Left lung (tissue), 14 donors: Measurements from ENCODE around the gene HOXA2. TPM values are rescaled to one million over a fixed set of nuclear protein-coding genes. Genes with fewer than 3 reads are reported as not detected.

Experiments
- ATAC-seq: fragments of 200-7000 bp; cut with Tn5 transposase; one replicate; pipeline ENCODE4 v1.9.1; 2020; ENCODE audit warnings: moderate library complexity
- DNase-seq, 4 donors: peaks; one replicate each; pipeline ENCODE4 v3.0.0-alpha.2; 2013 to 2020
- H3K27ac ChIP-seq, 2 donors: fragments of 200-600 bp; sonication (generic) in 1 of 2; one replicate each; pipeline versions ENCODE4 v1.5.0 to v1.8.0; 2020 to 2021
- H3K27me3 ChIP-seq, 2 donors: fragments of 200-600 bp; sonication (generic) in 1 of 2; one replicate each; pipeline versions ENCODE4 v1.5.0 to v1.8.0; 2020 to 2021
- H3K36me3 ChIP-seq, 2 donors: fragments of 200-600 bp; sonication (generic) in 1 of 2; one replicate each; pipeline versions ENCODE4 v1.5.0 to v1.8.0; 2020 to 2021
- H3K4me1 ChIP-seq, 2 donors: fragments of 200-600 bp; one replicate each; pipeline ENCODE4 v1.8.0; 2021
- H3K4me3 ChIP-seq, 2 donors: fragments of 200-600 bp; sonication (generic) in 1 of 2; one replicate each; pipeline versions ENCODE4 v1.5.0 to v1.8.0; 2020 to 2021; ENCODE audit warnings: mild to moderate bottlenecking in 1 of 2
- H3K9me3 ChIP-seq, 2 donors: fragments of 200-600 bp; sonication (generic) in 1 of 2; one replicate each; pipeline versions ENCODE4 v1.5.0 to v1.8.0; 2020 to 2021
- CTCF ChIP-seq, 2 donors: fragments of 200-600 bp; sonication (generic) in 1 of 2; IDR thresholded peaks; one replicate each; pipeline versions ENCODE4 v1.5.0 to v1.8.0; 2021; ENCODE audit warnings: antibody characterized with exemption in 2 of 2
- intact Hi-C, 2 donors: fragments of 100-400 bp; cut with DNase I; formaldehyde crosslinking; loops; one replicate each; pipeline versions ENCODE4 v1.11.2 to v1.14.2; 2022
- long read RNA-seq, 12 donors: library from polyadenylated mRNA in 2 of 12; unstranded in 2 of 12; transcript quantifications; one replicate each; pipeline ENCODE4 v2.0.0 and lab custom pipeline, GENCODE V29; 2019 to 2026
- polyA plus RNA-seq, 6 donors: library from polyadenylated mRNA; unstranded; fragments of 120-200 nt; gene quantifications; one replicate each; pipeline ENCODE4 v1.2.1, GENCODE V29; 2013; ENCODE audit not compliant: insufficient read length in 6 of 6
- total RNA-seq, 2 donors: library from RNA; stranded (reverse); fragmentation: NEBNext Ultra II Directional; extraction: Animal tissue kit (Norgen Biotek cat#: 25700); gene quantifications; one replicate each; pipeline ENCODE4 v1.2.1, GENCODE V29; 2021
- donor health status: DM: no; HTN: yes; CAD: no.
- donor health status: DM: no; HTN: no; CAD: no.

Gene HOXA2
- total RNA-seq, result 1 to 10 TPM in 1 of 2 donors, under 1 TPM in 1; 0.61 to 1.4 TPM
- 10 to 100 TPM; 16.7 to 19.6 (median 18.7) TPM for polyA plus RNA-seq
- long read RNA-seq, donor 1, transcript HOXA2-201 (2 exons, 1,814 nt), result minor isoform, 7 of 16 reads
- long read RNA-seq, donor 1, transcript HOXA2-202 (1 exons, 1,993 nt), result major isoform, 9 of 16 reads
- long read RNA-seq, donor 1, partial matches to known transcripts, result 0 of 16 reads
- long read RNA-seq, donor 1, other reads (novel, unspliced or antisense), result 0 of 16 reads
- long read RNA-seq, donor 2, transcript HOXA2-201 (2 exons, 1,814 nt), result major isoform, 16 of 27 reads
- long read RNA-seq, donor 2, transcript HOXA2-202 (1 exons, 1,993 nt), result minor isoform, 11 of 27 reads
- long read RNA-seq, donor 2, partial matches to known transcripts, result 0 of 27 reads
- long read RNA-seq, donor 2, other reads (novel, unspliced or antisense), result 0 of 27 reads
- long read RNA-seq, donor 3, transcript HOXA2-201 (2 exons, 1,814 nt), result major isoform, 6 of 10 reads
- long read RNA-seq, donor 3, partial matches to known transcripts, result 0 of 10 reads
- long read RNA-seq, donor 3, other reads (novel, unspliced or antisense), result 0 of 10 reads
- long read RNA-seq, donor 4, partial matches to known transcripts, result 0 of 1 reads
- long read RNA-seq, donor 4, other reads (novel, unspliced or antisense), result 0 of 1 reads
- long read RNA-seq, donor 5, transcript HOXA2-202 (1 exons, 1,993 nt), result minor isoform, 5 of 13 reads
- long read RNA-seq, donor 5, transcript HOXA2-201 (2 exons, 1,814 nt), result major isoform, 8 of 13 reads
- long read RNA-seq, donor 5, partial matches to known transcripts, result 0 of 13 reads
- long read RNA-seq, donor 5, other reads (novel, unspliced or antisense), result 0 of 13 reads
- long read RNA-seq, donor 6, partial matches to known transcripts, result 0 of 4 reads
- long read RNA-seq, donor 6, other reads (novel, unspliced or antisense), result 0 of 4 reads
- long read RNA-seq, donor 7, partial matches to known transcripts, result 0 of 2 reads
- long read RNA-seq, donor 7, other reads (novel, unspliced or antisense), result 0 of 2 reads
- long read RNA-seq, donor 8, partial matches to known transcripts, result 0 of 6 reads
- long read RNA-seq, donor 8, other reads (novel, unspliced or antisense), result 0 of 6 reads
- long read RNA-seq, donor 9, result 0 reads
- long read RNA-seq, donor 10, result 0 reads
- long read RNA-seq, donor 11, transcript HOXA2-201 (2 exons, 1,814 nt), result minor isoform, 6 of 14 reads
- long read RNA-seq, donor 11, transcript HOXA2-202 (1 exons, 1,993 nt), result major isoform, 8 of 14 reads
- long read RNA-seq, donor 11, partial matches to known transcripts, result 0 of 14 reads
- long read RNA-seq, donor 11, other reads (novel, unspliced or antisense), result 0 of 14 reads
- long read RNA-seq, donor 12, transcript HOXA2-201 (2 exons, 1,814 nt), result major isoform, 8 of 8 reads
- long read RNA-seq, donor 12, partial matches to known transcripts, result 0 of 8 reads
- long read RNA-seq, donor 12, other reads (novel, unspliced or antisense), result 0 of 8 reads

GRCh38 chr7:27102581-27103442, at the start of gene HOXA2:
TSS of gene HOXA2 (minus strand) at chr7:27102683. CDS start at chr7:27102500, 183 bp downstream.
- H3K27ac ChIP-seq, result peak within 1 kb of the TSS; percentile 70 to 90
- peak within 1 kb of the TSS; percentile 24 to 33 for H3K4me3 ChIP-seq
- H3K9me3 ChIP-seq, result no peaks in the 10 kb centered on the region
- DNase-seq (peak in 2 of 4 donors; percentile 83 to 86), ATAC-seq (peak; percentile 16)
- no peak for TF ChIP-seq CTCF (IDR thresholded peaks at IDR 0.05)
- H3K4me1 ChIP-seq, result peaks cover 14 to 51% of the 10 kb centered on the region in 2 donors
- H3K27me3 ChIP-seq, result peaks cover 35 to 100% of the 10 kb centered on the region in 2 donors
- peaks cover 0 to 6% of the 10 kb centered on the region in 2 donors for H3K36me3 ChIP-seq
- intact Hi-C loops, result no loop called here

- no peak for TF ChIP-seq CTCF (IDR thresholded peaks at IDR 0.05)
- Histone ChIP-seq H3K27ac (peak overlapping the region; percentile 71 to 87), H3K4me1 (peaks cover 0 to 61% of the 10 kb centered on the region in 2 donors), H3K4me3 (peak overlapping the region; percentile 41 to 46), H3K27me3 (peaks cover 84 to 100% of the 10 kb centered on the region in 2 donors), H3K9me3 (no peaks in the 10 kb centered on the region), H3K36me3 (no peaks in the 10 kb centered on the region)
- ATAC-seq, result no peak
- intact Hi-C loops, result no loop called here
- peak in 2 of 4 donors; percentile 41 to 78 for DNase-seq
Measured at GRCh38 chr7:27151341-27151930, 49.0 kb upstream of the HOXA2 start.

- Histone ChIP-seq H3K27ac (peak overlapping the region; percentile 71 to 87), H3K36me3 (no peaks in the 10 kb centered on the region), H3K27me3 (peaks cover 79 to 100% of the 10 kb centered on the region in 2 donors), H3K9me3 (no peaks in the 10 kb centered on the region), H3K4me3 (peak overlapping the region; percentile 41 to 46), H3K4me1 (peaks cover 0 to 56% of the 10 kb centered on the region in 2 donors)
- DNase-seq, result peak; percentile 71 to 92 (median 86)
- TF ChIP-seq CTCF (IDR thresholded peaks at IDR 0.05), result peak; percentile 76 to 87
- intact Hi-C loops, result no loop called here
- ATAC-seq, result peak; percentile 78
Measured at GRCh38 chr7:27150568-27151340, 48.3 kb upstream of the HOXA2 start.
